GM12865 (cell line): ENCODE results near the gene SLC19A2.
A peak's percentile ranks its signal among the peaks of the same experiment; 100 is the strongest.

Experiments
- DNase-seq: peaks from one replicate; pipeline ENCODE4 v3.0.0; 2010; ENCODE audit warnings: low read depth
- H3K4me3 ChIP-seq: 2 replicates; pipeline ENCODE4 v1.5.1; 2011; ENCODE audit warnings: mild to moderate bottlenecking, low read depth, low read length, control low read depth
- TF ChIP-seq, protein P1 (sequence below): IDR thresholded peaks from 2 replicates; pipeline ENCODE4 v1.5.1; 2011; ENCODE audit warnings: low read length, control low read depth, low read depth, inconsistent platforms; ENCODE audit not compliant: insufficient read depth; ENCODE audit errors: missing control alignments

The SLC19A2 gene

DNA sequence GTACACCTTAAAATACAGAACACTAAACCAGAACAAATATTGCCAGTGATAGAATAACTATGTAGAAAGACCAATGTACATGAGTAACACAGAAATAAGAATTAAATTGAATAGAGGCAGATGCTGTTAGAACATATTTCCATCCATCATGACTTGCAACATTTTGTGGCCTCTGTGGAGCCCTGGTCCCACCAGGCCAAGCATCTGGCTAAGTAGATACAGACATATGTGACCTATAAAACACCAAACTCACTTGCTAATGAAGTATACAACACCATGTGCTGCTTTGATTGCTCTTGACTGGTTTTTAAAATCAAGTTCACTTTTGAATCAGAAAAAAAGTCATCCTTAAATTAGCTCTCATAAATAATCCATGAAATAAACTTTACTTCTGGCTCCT, 20.5 kb downstream of the SLC19A2 start:
- TF ChIP-seq, protein P1, sequence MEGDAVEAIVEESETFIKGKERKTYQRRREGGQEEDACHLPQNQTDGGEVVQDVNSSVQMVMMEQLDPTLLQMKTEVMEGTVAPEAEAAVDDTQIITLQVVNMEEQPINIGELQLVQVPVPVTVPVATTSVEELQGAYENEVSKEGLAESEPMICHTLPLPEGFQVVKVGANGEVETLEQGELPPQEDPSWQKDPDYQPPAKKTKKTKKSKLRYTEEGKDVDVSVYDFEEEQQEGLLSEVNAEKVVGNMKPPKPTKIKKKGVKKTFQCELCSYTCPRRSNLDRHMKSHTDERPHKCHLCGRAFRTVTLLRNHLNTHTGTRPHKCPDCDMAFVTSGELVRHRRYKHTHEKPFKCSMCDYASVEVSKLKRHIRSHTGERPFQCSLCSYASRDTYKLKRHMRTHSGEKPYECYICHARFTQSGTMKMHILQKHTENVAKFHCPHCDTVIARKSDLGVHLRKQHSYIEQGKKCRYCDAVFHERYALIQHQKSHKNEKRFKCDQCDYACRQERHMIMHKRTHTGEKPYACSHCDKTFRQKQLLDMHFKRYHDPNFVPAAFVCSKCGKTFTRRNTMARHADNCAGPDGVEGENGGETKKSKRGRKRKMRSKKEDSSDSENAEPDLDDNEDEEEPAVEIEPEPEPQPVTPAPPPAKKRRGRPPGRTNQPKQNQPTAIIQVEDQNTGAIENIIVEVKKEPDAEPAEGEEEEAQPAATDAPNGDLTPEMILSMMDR: no peak
- no peak for DNase-seq
- no peak overlapping the region for H3K4me3 ChIP-seq

DNA sequence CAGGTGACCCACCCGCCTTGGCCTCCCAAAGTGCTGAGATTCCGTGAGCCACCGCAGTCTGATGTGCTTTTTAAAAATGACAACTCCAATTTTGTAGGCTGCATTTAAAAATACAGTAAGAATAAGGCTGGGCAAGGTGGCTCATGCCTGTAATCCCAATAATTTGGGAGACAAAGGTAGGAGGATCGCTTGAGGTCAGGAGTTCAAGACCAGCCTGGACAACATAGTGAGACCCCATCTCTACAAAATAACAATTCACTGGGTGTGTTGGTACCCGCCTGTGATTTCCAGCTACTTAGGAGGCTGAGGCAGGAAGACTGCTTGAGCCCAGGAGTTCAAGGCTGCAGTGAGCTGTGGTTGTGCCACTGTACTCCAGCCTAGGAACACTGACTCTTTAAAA, 23.4 kb downstream of the SLC19A2 start:
- TF ChIP-seq, protein P1: no peak
- H3K4me3 ChIP-seq: no peak overlapping the region
- no peak for DNase-seq

DNA sequence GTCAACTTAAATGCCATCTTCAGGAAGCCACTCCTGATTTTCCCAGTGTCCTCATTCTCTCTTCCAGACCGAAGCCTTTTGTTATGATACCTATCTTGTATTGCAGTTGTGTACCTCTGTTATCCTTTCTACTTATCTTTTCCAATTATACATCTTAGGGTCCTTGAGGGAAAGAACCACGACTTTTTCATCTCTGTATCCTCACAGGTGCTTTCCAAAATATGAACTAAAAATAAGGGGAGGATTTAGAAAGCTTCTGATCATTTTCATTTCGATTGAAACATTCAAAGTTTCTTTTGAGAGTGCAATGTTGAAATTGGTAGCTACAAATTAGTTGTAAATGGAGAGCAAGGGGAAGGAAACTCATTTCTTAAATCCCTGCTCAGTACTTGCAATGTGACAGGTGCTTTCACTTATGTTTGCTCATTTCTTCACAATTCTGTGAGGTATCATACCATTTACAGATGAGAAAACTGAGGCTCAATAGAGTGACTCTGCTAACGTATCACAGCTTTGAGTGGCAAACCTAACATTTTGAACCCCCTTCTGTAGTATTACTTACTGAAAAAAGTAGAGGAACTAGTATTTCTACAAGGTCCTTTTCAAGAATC, 24.2 kb downstream of the SLC19A2 start:
- DNase-seq: peak; percentile 38
- H3K4me3 ChIP-seq: no peak overlapping the region
- TF ChIP-seq, protein P1: no peak

DNA sequence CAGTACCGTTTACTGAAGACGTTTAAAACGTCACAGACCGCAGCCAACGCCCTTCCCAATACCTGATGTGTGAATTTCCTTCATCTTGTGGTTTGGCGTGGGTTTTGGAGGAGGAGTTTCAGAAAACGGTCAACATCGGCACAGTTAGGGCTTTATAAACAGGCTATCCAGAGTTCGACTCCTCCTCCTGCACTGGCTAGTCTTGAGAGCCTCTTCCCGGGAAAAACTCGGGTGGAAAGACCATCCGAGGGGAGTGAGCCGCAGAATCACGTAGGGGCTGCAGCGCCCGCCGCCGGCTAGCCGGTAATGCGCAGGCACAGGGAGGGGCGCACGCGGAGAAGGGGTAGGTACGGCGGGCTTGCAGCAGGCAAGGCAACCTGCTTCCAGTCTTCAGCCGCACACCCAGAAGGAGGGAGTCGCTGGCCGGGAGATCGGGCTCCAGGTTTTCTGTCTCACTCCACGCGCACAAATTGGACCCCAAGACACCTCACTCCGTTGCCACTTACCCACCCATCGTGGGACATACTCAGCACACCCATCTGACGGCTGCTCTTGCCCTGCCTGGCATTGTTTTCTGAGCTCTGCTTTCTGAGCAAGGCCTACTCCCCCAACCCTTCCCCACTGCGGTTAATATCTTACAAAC, 25.4 kb downstream of the SLC19A2 start:
- H3K4me3 ChIP-seq: no peak overlapping the region
- DNase-seq: no peak
- TF ChIP-seq, protein P1: no peak

DNA sequence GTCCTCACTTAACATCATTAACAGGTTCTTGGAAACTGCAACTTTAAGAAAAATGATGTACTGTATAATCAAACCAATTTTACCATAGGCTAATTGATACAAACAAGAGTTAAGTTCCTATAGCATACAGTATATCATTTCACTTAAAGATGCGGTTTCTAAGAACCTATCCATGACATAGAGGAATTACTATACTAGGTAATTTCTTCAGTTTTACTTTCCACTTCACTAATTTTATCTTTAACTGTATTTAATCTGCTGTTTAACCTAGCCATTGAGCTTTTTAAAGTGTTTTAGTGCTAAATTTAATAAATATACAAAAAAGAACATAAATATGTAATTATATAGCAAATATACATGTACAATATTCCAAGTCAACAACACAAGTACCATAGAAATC, 28.3 kb downstream of the SLC19A2 start:
- DNase-seq: no peak
- TF ChIP-seq, protein P1: no peak
- no peak overlapping the region for H3K4me3 ChIP-seq

DNA sequence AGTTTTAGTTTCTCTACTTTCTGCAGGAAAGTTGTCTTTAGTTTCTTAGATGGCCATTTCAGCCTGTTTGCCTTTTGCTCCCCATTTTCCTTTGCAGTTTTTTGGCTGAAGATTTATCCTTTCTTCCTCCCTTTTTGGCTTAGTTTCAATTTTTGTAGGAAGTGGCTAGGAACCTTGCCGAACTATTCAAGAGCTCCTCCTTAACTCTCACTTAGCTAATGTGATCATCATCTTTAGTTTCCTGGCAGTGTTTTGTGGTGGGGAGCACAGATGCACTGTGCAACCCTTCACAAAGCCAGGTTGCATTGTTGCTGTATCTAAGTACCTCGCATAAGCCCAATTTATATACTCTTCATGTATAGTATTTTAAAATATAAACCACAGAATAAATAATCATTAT, 29.7 kb downstream of the SLC19A2 start:
- TF ChIP-seq, protein P1: no peak
- no peak for DNase-seq
- H3K4me3 ChIP-seq: no peak overlapping the region

DNA sequence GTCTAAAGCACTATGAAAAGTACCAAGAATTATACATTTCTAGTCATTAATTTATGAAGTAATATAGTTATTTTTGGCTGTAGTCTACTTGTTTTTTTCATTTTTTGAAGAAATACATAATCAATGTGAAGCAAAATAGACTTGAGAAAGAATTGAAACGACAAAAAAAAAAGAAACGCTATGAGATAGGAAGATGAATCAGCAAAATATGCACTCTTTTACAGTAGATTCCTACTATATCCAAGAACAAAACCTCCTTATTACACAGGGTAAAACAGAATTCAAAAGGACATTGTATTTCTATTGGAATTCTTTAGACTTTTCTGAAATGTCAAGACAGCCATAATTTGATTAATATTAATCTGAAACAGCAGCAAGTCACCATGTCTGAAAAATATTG, 32.8 kb downstream of the SLC19A2 start:
- DNase-seq: no peak
- H3K4me3 ChIP-seq: no peak overlapping the region
- TF ChIP-seq, protein P1: no peak
